ENCODE measurements around the gene NUDC. TPM values are rescaled to one million over a fixed set of nuclear protein-coding genes. Genes with fewer than 3 reads are reported as not detected.
A peak's percentile ranks its signal among the peaks of the same experiment; 100 is the strongest.

NUDC gene
- total RNA-seq, 1 experiment from 2014 or later = 118 TPM

DNA sequence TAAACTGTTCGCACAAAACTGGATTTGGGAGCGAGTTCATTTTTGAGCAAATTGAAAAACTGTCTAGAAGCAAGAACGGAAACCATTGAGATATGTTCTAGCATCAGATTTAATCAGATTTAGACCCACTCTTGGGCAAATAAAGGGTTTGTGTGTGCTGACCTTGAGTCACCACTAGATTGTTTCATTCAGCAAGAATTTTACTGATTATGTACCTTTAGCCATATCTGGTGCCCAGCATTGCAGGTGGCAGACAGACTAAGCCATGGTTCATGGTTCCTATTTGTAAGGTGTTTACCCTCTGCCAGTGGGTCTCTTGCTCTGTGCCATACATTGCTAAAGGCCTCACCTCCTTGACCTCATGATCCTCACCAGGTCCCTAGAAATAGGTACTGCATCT lies 1.4 kb downstream of the NUDC start (continued):
- TF ChIP-seq, protein P1, sequence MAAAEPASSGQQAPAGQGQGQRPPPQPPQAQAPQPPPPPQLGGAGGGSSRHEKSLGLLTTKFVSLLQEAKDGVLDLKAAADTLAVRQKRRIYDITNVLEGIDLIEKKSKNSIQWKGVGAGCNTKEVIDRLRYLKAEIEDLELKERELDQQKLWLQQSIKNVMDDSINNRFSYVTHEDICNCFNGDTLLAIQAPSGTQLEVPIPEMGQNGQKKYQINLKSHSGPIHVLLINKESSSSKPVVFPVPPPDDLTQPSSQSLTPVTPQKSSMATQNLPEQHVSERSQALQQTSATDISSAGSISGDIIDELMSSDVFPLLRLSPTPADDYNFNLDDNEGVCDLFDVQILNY (CRISPR knock-in tag; IDR thresholded peaks at IDR 0.05) = no peak

DNA sequence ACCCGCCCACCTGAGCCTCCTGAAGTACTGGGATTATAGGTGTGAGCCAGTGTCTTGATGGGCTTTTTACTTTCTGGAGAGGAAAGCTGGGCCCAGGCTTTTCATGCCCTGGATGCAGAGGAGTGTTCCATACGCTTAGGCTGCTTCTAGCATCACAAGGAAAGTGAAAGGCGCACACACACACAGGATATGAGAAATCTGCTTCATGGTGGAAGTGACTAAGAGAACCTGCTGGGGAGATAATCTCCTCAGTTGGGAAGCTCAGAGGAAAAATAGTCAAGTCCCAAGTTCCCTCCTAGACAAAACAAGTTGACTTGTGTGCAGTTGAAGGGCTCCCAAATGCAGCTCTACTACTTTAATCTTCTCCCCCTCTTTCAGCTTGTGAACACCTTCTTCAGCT lies 2.2 kb downstream of the NUDC start:
- POLR2A ChIA-PET = interaction anchor here (0.6 kb wide), 1 partner anchor 27 kb away, joined by 4 read pairs; no protein-coding TSS in a partner anchor

More for the DNA sequence above, 2.2 kb downstream of the NUDC start:
- ATAC-seq (no peak), DNase-seq (ENCODE audit: low spot score) (no peak)
- Mint-ChIP-seq H3K4me1 (peaks cover 21% of the 10 kb centered on the region), H3K4me3 (peak overlapping the region; percentile 90), H3K27ac (0 out of 2 replicates have a peak overlapping the region, but pooled peaks have one; percentile 19), H3K27me3 (ENCODE audit: low read depth) (no peaks in the 10 kb centered on the region), H3K9me3 (no peaks in the 10 kb centered on the region), H3K36me3 (peaks cover 46% of the 10 kb centered on the region)
- CTCF ChIA-PET = no interaction called here
- TF ChIP-seq ELF4 (CRISPR knock-in tag; IDR thresholded peaks at IDR 0.05; ENCODE audit: low read depth) = no peak
- TF ChIP-seq, protein P2, sequence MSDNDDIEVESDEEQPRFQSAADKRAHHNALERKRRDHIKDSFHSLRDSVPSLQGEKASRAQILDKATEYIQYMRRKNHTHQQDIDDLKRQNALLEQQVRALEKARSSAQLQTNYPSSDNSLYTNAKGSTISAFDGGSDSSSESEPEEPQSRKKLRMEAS (CRISPR knock-in tag; IDR thresholded peaks at IDR 0.05) = no peak
- TF ChIP-seq RELA (CRISPR knock-in tag; IDR thresholded peaks at IDR 0.05; ENCODE audit: borderline replicate concordance) = no peak
- TF ChIP-seq, protein P3, sequence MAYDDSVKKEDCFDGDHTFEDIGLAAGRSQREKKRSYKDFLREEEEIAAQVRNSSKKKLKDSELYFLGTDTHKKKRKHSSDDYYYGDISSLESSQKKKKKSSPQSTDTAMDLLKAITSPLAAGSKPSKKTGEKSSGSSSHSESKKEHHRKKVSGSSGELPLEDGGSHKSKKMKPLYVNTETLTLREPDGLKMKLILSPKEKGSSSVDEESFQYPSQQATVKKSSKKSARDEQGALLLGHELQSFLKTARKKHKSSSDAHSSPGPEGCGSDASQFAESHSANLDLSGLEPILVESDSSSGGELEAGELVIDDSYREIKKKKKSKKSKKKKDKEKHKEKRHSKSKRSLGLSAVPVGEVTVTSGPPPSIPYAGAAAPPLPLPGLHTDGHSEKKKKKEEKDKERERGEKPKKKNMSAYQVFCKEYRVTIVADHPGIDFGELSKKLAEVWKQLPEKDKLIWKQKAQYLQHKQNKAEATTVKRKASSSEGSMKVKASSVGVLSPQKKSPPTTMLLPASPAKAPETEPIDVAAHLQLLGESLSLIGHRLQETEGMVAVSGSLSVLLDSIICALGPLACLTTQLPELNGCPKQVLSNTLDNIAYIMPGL (CRISPR knock-in tag; IDR thresholded peaks at IDR 0.05) = no peak
- TF ChIP-seq MXD4 (CRISPR knock-in tag; IDR thresholded peaks at IDR 0.05; ENCODE audit: borderline replicate concordance) = no peak
- TF ChIP-seq, protein P4, sequence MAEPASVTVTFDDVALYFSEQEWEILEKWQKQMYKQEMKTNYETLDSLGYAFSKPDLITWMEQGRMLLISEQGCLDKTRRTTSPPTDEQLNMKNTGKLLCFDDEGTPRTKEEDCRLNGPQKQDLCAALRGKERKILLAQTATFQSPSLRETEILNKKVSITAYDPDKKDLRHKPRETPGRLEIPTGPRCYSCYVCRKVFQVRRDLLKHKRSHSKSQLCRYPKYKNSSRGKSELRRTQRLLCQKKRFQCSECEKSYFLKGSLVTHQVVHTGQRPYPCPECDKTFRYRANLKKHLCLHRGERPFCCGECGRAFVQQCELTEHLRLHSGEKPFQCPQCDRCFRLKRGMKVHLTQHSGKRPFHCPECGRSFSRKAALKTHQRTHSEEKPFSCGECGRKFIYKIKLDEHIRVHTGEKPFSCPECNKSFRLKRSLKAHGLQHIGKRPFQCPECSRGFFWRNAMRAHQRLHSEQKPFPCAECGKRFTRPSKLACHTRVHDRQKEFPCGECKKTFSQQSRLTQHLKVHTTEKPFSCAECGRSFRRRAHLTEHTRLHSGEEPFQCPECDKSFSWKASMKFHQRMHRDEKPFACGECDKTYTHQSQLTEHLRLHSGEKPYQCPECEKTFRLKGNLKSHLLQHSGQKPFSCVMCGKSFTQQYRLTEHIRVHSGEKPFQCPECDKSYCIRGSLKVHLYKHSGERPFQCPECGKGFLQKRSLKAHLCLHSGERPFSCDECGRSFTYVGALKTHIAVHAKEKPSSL (CRISPR knock-in tag; conservative IDR thresholded peaks at IDR 0.05) = no peak
- TF ChIP-seq CREM (CRISPR knock-in tag; IDR thresholded peaks at IDR 0.05) = no peak
- TF ChIP-seq, protein P5, sequence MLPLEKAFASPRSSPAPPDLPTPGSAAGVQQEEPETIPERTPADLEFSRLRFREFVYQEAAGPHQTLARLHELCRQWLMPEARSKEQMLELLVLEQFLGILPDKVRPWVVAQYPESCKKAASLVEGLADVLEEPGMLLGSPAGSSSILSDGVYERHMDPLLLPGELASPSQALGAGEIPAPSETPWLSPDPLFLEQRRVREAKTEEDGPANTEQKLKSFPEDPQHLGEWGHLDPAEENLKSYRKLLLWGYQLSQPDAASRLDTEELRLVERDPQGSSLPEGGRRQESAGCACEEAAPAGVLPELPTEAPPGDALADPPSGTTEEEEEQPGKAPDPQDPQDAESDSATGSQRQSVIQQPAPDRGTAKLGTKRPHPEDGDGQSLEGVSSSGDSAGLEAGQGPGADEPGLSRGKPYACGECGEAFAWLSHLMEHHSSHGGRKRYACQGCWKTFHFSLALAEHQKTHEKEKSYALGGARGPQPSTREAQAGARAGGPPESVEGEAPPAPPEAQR (CRISPR knock-in tag; IDR thresholded peaks at IDR 0.05) = no peak
- no peak for TF ChIP-seq JAZF1 (CRISPR knock-in tag; IDR thresholded peaks at IDR 0.05)
- TF ChIP-seq, protein P6, sequence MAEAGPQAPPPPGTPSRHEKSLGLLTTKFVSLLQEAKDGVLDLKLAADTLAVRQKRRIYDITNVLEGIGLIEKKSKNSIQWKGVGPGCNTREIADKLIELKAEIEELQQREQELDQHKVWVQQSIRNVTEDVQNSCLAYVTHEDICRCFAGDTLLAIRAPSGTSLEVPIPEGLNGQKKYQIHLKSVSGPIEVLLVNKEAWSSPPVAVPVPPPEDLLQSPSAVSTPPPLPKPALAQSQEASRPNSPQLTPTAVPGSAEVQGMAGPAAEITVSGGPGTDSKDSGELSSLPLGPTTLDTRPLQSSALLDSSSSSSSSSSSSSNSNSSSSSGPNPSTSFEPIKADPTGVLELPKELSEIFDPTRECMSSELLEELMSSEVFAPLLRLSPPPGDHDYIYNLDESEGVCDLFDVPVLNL (CRISPR knock-in tag; IDR thresholded peaks at IDR 0.05; ENCODE audit: borderline replicate concordance, low read depth) = no peak
- TF ChIP-seq TP53 (CRISPR knock-in tag; IDR thresholded peaks at IDR 0.05) = no peak
- TF ChIP-seq, protein P7, sequence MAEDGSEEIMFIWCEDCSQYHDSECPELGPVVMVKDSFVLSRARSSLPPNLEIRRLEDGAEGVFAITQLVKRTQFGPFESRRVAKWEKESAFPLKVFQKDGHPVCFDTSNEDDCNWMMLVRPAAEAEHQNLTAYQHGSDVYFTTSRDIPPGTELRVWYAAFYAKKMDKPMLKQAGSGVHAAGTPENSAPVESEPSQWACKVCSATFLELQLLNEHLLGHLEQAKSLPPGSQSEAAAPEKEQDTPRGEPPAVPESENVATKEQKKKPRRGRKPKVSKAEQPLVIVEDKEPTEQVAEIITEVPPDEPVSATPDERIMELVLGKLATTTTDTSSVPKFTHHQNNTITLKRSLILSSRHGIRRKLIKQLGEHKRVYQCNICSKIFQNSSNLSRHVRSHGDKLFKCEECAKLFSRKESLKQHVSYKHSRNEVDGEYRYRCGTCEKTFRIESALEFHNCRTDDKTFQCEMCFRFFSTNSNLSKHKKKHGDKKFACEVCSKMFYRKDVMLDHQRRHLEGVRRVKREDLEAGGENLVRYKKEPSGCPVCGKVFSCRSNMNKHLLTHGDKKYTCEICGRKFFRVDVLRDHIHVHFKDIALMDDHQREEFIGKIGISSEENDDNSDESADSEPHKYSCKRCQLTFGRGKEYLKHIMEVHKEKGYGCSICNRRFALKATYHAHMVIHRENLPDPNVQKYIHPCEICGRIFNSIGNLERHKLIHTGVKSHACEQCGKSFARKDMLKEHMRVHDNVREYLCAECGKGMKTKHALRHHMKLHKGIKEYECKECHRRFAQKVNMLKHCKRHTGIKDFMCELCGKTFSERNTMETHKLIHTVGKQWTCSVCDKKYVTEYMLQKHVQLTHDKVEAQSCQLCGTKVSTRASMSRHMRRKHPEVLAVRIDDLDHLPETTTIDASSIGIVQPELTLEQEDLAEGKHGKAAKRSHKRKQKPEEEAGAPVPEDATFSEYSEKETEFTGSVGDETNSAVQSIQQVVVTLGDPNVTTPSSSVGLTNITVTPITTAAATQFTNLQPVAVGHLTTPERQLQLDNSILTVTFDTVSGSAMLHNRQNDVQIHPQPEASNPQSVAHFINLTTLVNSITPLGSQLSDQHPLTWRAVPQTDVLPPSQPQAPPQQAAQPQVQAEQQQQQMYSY (CRISPR knock-in tag; IDR thresholded peaks at IDR 0.05) = no peak
- no peak for TF ChIP-seq NFE2L1 (CRISPR knock-in tag; IDR thresholded peaks at IDR 0.05)
